Lung (tissue), 12 donors: ENCODE measurements around the gene P2RX2. TPM values are rescaled to one million over a fixed set of nuclear protein-coding genes. Genes with fewer than 3 reads are reported as not detected.

Source experiments
- ATAC-seq: fragments of 200-7000 bp; cut with Tn5 transposase; one replicate; pipeline ENCODE4 v1.9.1; 2020; ENCODE audit warnings: moderate number of reproducible peaks; ENCODE audit not compliant: insufficient read depth, low FRiP score
- DNase-seq, 3 donors: peaks; one replicate each; pipeline ENCODE4 v3.0.0-alpha.2; 2013 to 2017
- H3K27ac ChIP-seq, 2 donors: one replicate each; pipeline ENCODE4 v1.5.1; 2013; ENCODE audit warnings: mild to moderate bottlenecking in 2 of 2, moderate library complexity in 2 of 2, control low read depth in 1 of 2, inconsistent platforms in 1 of 2, low read depth in 1 of 2, low read length in 1 of 2
- H3K27me3 ChIP-seq, 3 donors: one replicate each; pipeline ENCODE4 v1.5.1; 2013; ENCODE audit warnings: low read length in 2 of 3; ENCODE audit not compliant: control insufficient read depth in 3 of 3, insufficient read depth in 3 of 3
- H3K36me3 ChIP-seq, 4 donors: one replicate each; pipeline ENCODE4 v1.5.1; 2013; ENCODE audit warnings: low read length in 4 of 4, mild to moderate bottlenecking in 1 of 4, moderate library complexity in 1 of 4; ENCODE audit not compliant: control insufficient read depth in 4 of 4, insufficient read depth in 4 of 4
- H3K4me1 ChIP-seq, 5 donors: one replicate each; pipeline ENCODE4 v1.5.1; 2013; ENCODE audit warnings: low read length in 5 of 5, mild to moderate bottlenecking in 2 of 5, moderate library complexity in 1 of 5; ENCODE audit not compliant: control insufficient read depth in 5 of 5, insufficient read depth in 5 of 5
- H3K4me3 ChIP-seq: one replicate; pipeline ENCODE4 v1.5.1; 2013; ENCODE audit warnings: mild to moderate bottlenecking, control low read depth, moderate library complexity
- H3K9ac ChIP-seq, 2 donors: one replicate each; pipeline ENCODE4 v1.5.1; 2013; ENCODE audit warnings: low read length in 2 of 2, control low read depth in 1 of 2; ENCODE audit not compliant: insufficient read depth in 1 of 2
- H3K9me3 ChIP-seq, 4 donors: one replicate each; pipeline ENCODE4 v1.5.1; 2013; ENCODE audit warnings: low read length in 3 of 4, mild to moderate bottlenecking in 1 of 4, moderate library complexity in 1 of 4; ENCODE audit not compliant: control insufficient read depth in 4 of 4, insufficient read depth in 3 of 4
- CTCF ChIP-seq: IDR thresholded peaks from 2 replicates; pipeline ENCODE4 v1.5.1; 2012; ENCODE audit warnings: mild to moderate bottlenecking; ENCODE audit errors: control extremely low read depth, extremely low read depth
- WGBS, 2 donors: extraction: QIAGEN DNeasy Blood & Tissue Kit; methylation state at CpG; one replicate each; pipeline ENCODE4 v1.1.7; 2013; 5-methylcytosine and 5-hydroxymethylcytosine counted together
- polyA plus RNA-seq, 2 donors: library from polyadenylated mRNA; stranded (reverse); fragments of 200-250 nt; gene quantifications; one replicate each; pipeline ENCODE4 v1.2.1, GENCODE V29; 2013
- total RNA-seq, 2 donors: library from RNA; depleted of rRNA in 1 of 2; stranded (reverse); fragments of >200 nt in 1 of 2; gene quantifications; one replicate each; pipeline ENCODE4 v1.2.1, GENCODE V29; 2014 to 2021
- donor health status: control.
- donor health status: control.
- donor health status: Bipolar disorder and iron deficiency.
- donor health status: healthy.
- donor health status: DM: yes; HTN: yes; CAD: no.

P2RX2 gene
- total and polyA plus RNA-seq, 4 donors = 0.05 to 3.4 (median 0.90) TPM

GRCh38 chr12:132600048-132601032, 18.2 kb upstream of the P2RX2 start:
- 28 to 33% methylated on average over 45 of the region's 45 CpGs for WGBS, 2 donors
- H3K4me3 ChIP-seq = peak overlapping the region; percentile 23
- peak overlapping the region in 1 of 2 donors; percentile 51 for H3K27ac ChIP-seq
- peak overlapping the region in 1 of 2 donors; percentile 59 for H3K9ac ChIP-seq
- H3K4me1 ChIP-seq = peaks cover 0 to 40% (median 8%) of the 10 kb centered on the region in 5 donors
- H3K9me3 ChIP-seq = no peaks in the 10 kb centered on the region
- peaks cover 0 to 16% (median 2%) of the 10 kb centered on the region in 3 donors for H3K27me3 ChIP-seq
- peak; percentile 67 for TF ChIP-seq CTCF
- H3K36me3 ChIP-seq = no peaks in the 10 kb centered on the region
- ATAC-seq = peak; percentile 14
- peak; percentile 85 to 89 (median 89) for DNase-seq

- Histone ChIP-seq H3K4me3 (no peak overlapping the region), H3K36me3 (no peaks in the 10 kb centered on the region), H3K4me1 (peaks cover 0 to 40% (median 8%) of the 10 kb centered on the region in 5 donors), H3K27me3 (peaks cover 0 to 16% (median 4%) of the 10 kb centered on the region in 3 donors), H3K27ac (no peak overlapping the region), H3K9ac (no peak overlapping the region), H3K9me3 (no peaks in the 10 kb centered on the region)
- ATAC-seq (no peak), DNase-seq (no peak)
- WGBS, 2 donors = 74 to 82% methylated on average over 31 of the region's 31 CpGs
- no peak for TF ChIP-seq CTCF
Observed at GRCh38 chr12:132601171-132601883, 17.2 kb upstream of the P2RX2 start.

GRCh38 chr12:132602572-132603239, 15.9 kb upstream of the P2RX2 start:
- peak overlapping the region in 1 of 2 donors; percentile 71 for H3K27ac ChIP-seq
- H3K4me1 ChIP-seq = peaks cover 0 to 36% (median 7%) of the 10 kb centered on the region in 5 donors
- ATAC-seq (no peak), DNase-seq (peak; percentile 77 to 84 (median 84))
- H3K9ac ChIP-seq = peak overlapping the region in 1 of 2 donors; percentile 26
- no peaks in the 10 kb centered on the region for H3K36me3 ChIP-seq
- H3K27me3 ChIP-seq = peaks cover 0 to 25% (median 4%) of the 10 kb centered on the region in 3 donors
- H3K4me3 ChIP-seq = no peak overlapping the region
- no peak for TF ChIP-seq CTCF
- WGBS, 2 donors = 38 to 47% methylated on average over 29 of the region's 29 CpGs
- H3K9me3 ChIP-seq = no peaks in the 10 kb centered on the region
